A549 (cell line): ENCODE data around the gene CIDEB. TPM values are rescaled to one million over a fixed set of nuclear protein-coding genes. Genes with fewer than 3 reads are reported as not detected.

Source experiments
- ATAC-seq, 2 experiments: fragments of 200-7000 bp in 1 of 2; fragments of >200 bp in 1 of 2; cut with Nextera tagmentation in 1 of 2; cut with Tn5 transposase in 1 of 2; 3 replicates each; pipeline versions ENCODE4 v1.8.0 to v1.9.1; 2018 to 2020; ENCODE audit warnings: mild to moderate bottlenecking in 1 of 2, moderate library complexity in 1 of 2
- CTCF ChIA-PET: fragments of 300-600 bp; sonication (Branson Sonifier 250); formaldehyde crosslinking; extraction: SDS; loops from one replicate; lab custom pipeline; 2021; ENCODE audit warnings: antibody characterized with exemption, inconsistent platforms; lab: Yijun Ruan, JAX
- POLR2A ChIA-PET: fragments of 350-600 bp; formaldehyde crosslinking; extraction: SDS; loops from one replicate; lab custom pipeline; 2021; ENCODE audit warnings: antibody characterized with exemption, inconsistent platforms; lab: Yijun Ruan, JAX
- DNase-seq, 2 experiments: peaks; one replicate each; pipeline versions ENCODE4 v3.0.0 to v3.0.0-alpha.2; 2011 to 2016; ENCODE audit warnings: low read depth in 1 of 2, low spot score in 1 of 2
- FAIRE-seq: peaks from 2 replicates; lab custom pipeline; 2011; peaks lifted over from hg19 to GRCh38; lab: Jason Lieb, UNC
- H3K27ac ChIP-seq, 2 experiments: fragments of >200 bp; sonication (Bioruptor Twin); formaldehyde crosslinking; 3 replicates each; pipeline ENCODE4 v1.5.1; 2016 to 2017
- H3K4me1 ChIP-seq: fragments of >200 bp; sonication (Bioruptor Twin); formaldehyde crosslinking; 3 replicates; pipeline ENCODE4 v1.6.1; 2016
- H3K4me2 ChIP-seq: fragments of >200 bp; sonication (Bioruptor Twin); formaldehyde crosslinking; 3 replicates; pipeline ENCODE4 v1.6.1; 2016
- H3K4me3 ChIP-seq: fragments of >200 bp; sonication (Bioruptor Twin); formaldehyde crosslinking; 3 replicates; pipeline ENCODE4 v1.5.1; 2016
- H3K9me3 ChIP-seq: fragments of >200 bp; sonication (Bioruptor Twin); formaldehyde crosslinking; 3 replicates; pipeline ENCODE4 v1.6.1; 2016
- CBX2 ChIP-seq: fragments of 200-600 bp; sonication (generic); IDR thresholded peaks from 2 replicates; pipeline ENCODE4 v1.6.1; 2016; ENCODE audit warnings: low read depth, mild to moderate bottlenecking, borderline replicate concordance
- FOXS1 ChIP-seq: fragments of 250-450 bp; sonication (Bioruptor Pico); IDR thresholded peaks from 2 replicates; pipeline ENCODE4 v1.5.0; 2020; ENCODE audit warnings: mild to moderate bottlenecking, moderate library complexity
- GATA3 ChIP-seq: IDR thresholded peaks from 2 replicates; pipeline ENCODE4 v1.6.1; 2012; ENCODE audit warnings: borderline replicate concordance
- HEYL ChIP-seq: fragments of 250-450 bp; sonication (Bioruptor Pico); IDR thresholded peaks from 2 replicates; pipeline ENCODE4 v1.8.0; 2021; ENCODE audit warnings: mild to moderate bottlenecking, moderate library complexity
- HOXA7 ChIP-seq: fragments of 250-450 bp; sonication (Bioruptor Pico); IDR thresholded peaks from 2 replicates; pipeline ENCODE4 v1.5.0; 2020; ENCODE audit warnings: mild to moderate bottlenecking, moderate library complexity
- JUN ChIP-seq, 2 experiments: fragments of >200 bp; sonication (Bioruptor Twin); formaldehyde crosslinking; IDR thresholded peaks; 2 replicates in 1 of 2; 3 replicates in 1 of 2; pipeline ENCODE4 v1.6.1; 2016 to 2017
- JUNB ChIP-seq: fragments of >200 bp; sonication (Bioruptor Twin); formaldehyde crosslinking; IDR thresholded peaks from 2 replicates; pipeline ENCODE4 v1.6.1; 2016
- MAFK ChIP-seq: fragments of 450-650 bp; IDR thresholded peaks from 2 replicates; pipeline ENCODE4 v1.6.1; 2014; ENCODE audit not compliant: partially characterized antibody
- MYC ChIP-seq: IDR thresholded peaks from 2 replicates; pipeline ENCODE4 v1.6.1; 2012; ENCODE audit warnings: mild to moderate bottlenecking, inconsistent platforms, low read length, improper control_type of control experiment, borderline replicate concordance
- NPAS2 ChIP-seq: fragments of 250-450 bp; sonication (Bioruptor Pico); IDR thresholded peaks from 2 replicates; pipeline ENCODE4 v1.8.0; 2022; ENCODE audit warnings: mild to moderate bottlenecking, moderate library complexity, borderline replicate concordance
- NR3C1 ChIP-seq: fragments of >200 bp; sonication (Bioruptor Twin); formaldehyde crosslinking; IDR thresholded peaks from 3 replicates; pipeline ENCODE4 v1.6.1; 2017
- POLR2A ChIP-seq: IDR thresholded peaks from 2 replicates; pipeline ENCODE4 v1.6.1; 2012; ENCODE audit warnings: mild to moderate bottlenecking, low read length
- RAD21 ChIP-seq, 2 experiments: fragments of >200 bp in 1 of 2; sonication (Bioruptor Twin) in 1 of 2; formaldehyde crosslinking in 1 of 2; IDR thresholded peaks in 1 of 2; conservative IDR thresholded peaks in 1 of 2; 2 replicates in 1 of 2; 3 replicates in 1 of 2; pipeline ENCODE4 v1.6.1; 2012 to 2018; ENCODE audit warnings: inconsistent platforms in 1 of 2
- RFX5 ChIP-seq: fragments of 450-650 bp; IDR thresholded peaks from 2 replicates; pipeline ENCODE4 v1.7.1; 2014; ENCODE audit warnings: antibody characterized with exemption, mild to moderate bottlenecking, moderate library complexity
- TFCP2L1 ChIP-seq: fragments of 250-450 bp; sonication (Bioruptor Pico); IDR thresholded peaks from 2 replicates; pipeline ENCODE4 v1.5.0; 2021; ENCODE audit warnings: mild to moderate bottlenecking
- ZNF302 ChIP-seq: fragments of 250-450 bp; sonication (Bioruptor Pico); IDR thresholded peaks from 2 replicates; pipeline ENCODE4 v1.9.0; 2021; ENCODE audit warnings: inconsistent platforms, mild to moderate bottlenecking, moderate library complexity
- ZSCAN20 ChIP-seq: fragments of 250-450 bp; sonication (Bioruptor Pico); IDR thresholded peaks from 2 replicates; pipeline ENCODE4 v1.8.0; 2022; ENCODE audit warnings: mild to moderate bottlenecking, moderate library complexity
- WGBS: methylation state at CpG from one replicate; pipeline ENCODE4 v1.1.6; 2017; ENCODE audit errors: missing lambda C conversion rate; 5-methylcytosine and 5-hydroxymethylcytosine counted together
- polyA plus RNA-seq, 4 experiments: library from polyadenylated mRNA; depleted of rRNA in 3 of 4; stranded (reverse); fragments of >200 nt; fragmentation: RNase III in 1 of 4; extraction: RNeasy Plus Mini Kit Qiagen cat#74134 plus additional on column Dnase treatment in 1 of 4; gene quantifications; 2 replicates in 3 of 4; 3 replicates in 1 of 4; pipeline ENCODE4 v1.2.3, GENCODE V29; 2011 to 2017
- TF ChIP-seq, protein P1 (sequence below): fragments of >200 bp; sonication (Bioruptor Twin); formaldehyde crosslinking; IDR thresholded peaks from 3 replicates; pipeline ENCODE4 v1.5.1; 2016
- TF ChIP-seq, protein P2 (sequence below): fragments of 450-650 bp; IDR thresholded peaks from 2 replicates; pipeline ENCODE4 v1.6.1; 2014; ENCODE audit warnings: antibody characterized with exemption
- TF ChIP-seq, protein P3 (sequence below): fragments of 250-450 bp; sonication (Bioruptor Pico); IDR thresholded peaks from 2 replicates; pipeline ENCODE4 v1.5.0; 2021; ENCODE audit warnings: mild to moderate bottlenecking, moderate library complexity, borderline replicate concordance
- TF ChIP-seq, protein P4 (sequence below): fragments of 200-600 bp; sonication (generic); IDR thresholded peaks from 2 replicates; pipeline ENCODE4 v1.6.1; 2016; ENCODE audit warnings: antibody characterized with exemption, mild to moderate bottlenecking, moderate library complexity

CIDEB gene
- polyA plus RNA-seq, 2 of the 4 experiments (the other 2 are of a cell fraction) = 0.31 to 0.79 TPM

DNA sequence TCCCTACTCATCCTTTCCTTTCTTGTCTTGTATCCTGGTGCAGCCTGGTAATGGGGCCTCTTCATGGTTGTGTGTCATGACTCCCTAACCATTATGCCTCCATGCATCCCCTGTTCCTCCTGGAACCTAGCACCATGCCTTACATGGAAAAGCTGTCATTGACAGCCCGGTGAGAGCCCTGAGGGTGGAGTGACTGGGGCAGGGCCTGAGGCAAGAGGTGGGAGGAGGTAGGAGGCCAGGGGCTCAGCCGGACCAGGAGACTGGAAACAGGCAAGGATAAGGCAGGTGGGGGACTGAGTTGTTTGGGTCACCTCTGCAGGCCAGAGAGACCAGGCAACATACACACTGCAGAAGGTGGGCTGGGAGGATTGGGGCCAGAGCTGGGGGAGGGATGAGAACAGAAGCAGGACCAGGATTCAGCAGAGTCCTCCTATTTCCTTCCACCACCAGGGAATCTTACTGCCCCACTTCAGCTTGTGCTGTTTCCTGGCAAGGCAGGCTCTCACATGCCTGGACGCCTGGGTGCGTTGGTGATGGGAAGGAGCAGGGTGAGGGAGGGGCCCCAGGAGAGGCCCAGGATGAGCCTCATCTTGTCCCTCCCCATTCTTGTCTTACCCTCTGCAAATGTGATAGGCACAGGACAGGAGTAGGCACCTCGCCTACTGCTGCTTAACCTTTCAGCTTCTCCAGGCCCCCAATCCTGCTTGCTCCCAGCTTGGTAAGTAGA lies 1.9 kb upstream of the CIDEB start, which contains the start of gene LTB4R2:
LTB4R2 (plus strand) TSS at position 603 of the 727 bp plus-strand sequence. CDS start 525 bp downstream, outside the sequence.
- no peaks in the 10 kb centered on the region for H3K9me3 ChIP-seq
- ATAC-seq (no peak), FAIRE-seq (no peak), DNase-seq (no peak)
- H3K4me1 ChIP-seq = peaks cover 16% of the 10 kb centered on the region
- 90% methylated on average over 5 of the region's 5 CpGs for WGBS
- no peak within 1 kb of the TSS for H3K4me2 ChIP-seq
- no peak within 1 kb of the TSS for H3K4me3 ChIP-seq
- CTCF ChIA-PET = interaction anchor here (1.3 to 46.6 kb wide), 8 partner anchors 11 to 120 kb away, joined by 3 to 1142 read pairs (median 130); partner anchors contain the start of genes ADCY4, CBLN3, DHRS1 and KHNYN
- POLR2A ChIA-PET = no interaction called here
- no peak within 1 kb of the TSS for H3K27ac ChIP-seq
- TF ChIP-seq MAFK (no peak), POLR2A (no peak), NR3C1 (no peak)
- TF ChIP-seq, all 56 proteins: peak for 0

DNA sequence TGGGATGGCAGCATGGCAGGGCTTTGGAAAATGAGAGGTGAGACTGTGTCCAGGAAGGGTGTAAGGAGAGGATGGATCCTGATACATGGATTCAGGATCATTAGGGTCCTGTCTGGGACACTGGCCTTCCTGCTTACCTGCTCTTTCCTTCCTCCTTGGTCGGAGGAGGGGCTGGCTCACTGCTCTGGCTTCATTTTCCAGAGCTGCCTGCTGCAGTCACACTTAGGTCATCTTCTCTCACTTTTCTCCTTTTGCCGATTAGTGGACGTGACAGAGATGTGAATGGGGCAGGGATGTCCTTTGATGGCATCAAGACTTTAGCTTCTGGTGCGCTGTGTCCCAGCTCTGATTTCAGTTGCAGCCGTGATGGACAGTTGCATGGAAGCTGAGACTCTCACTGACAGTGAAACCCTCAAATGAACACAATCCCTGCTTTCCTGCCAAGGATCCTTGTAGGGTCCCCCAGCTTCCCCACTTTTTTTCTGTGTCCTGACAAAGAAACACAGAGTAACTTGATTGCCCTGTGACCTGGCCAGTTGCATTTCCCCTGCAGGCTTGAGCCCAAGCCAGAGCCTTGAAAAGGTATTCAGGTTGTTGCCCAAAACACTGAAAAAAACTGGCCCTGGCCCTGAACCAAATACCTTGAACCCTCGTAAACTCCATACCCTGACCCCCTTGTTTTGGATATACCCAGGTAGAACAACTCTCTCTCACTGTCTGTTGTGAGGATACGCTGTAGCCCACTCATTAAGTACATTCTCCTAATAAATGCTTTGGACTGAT lies 756 bp upstream of the CIDEB start:
- ChIA-PET POLR2A (interaction anchor here (0.6 to 3.4 kb wide), 8 partner anchors 9 to 194 kb away, joined by 3 to 23 read pairs (median 7); partner anchors contain the start of genes CBLN3, CHMP4A, DCAF11 and DHRS1), CTCF (interaction anchor here (0.7 to 46.6 kb wide), 22 partner anchors 10 to 200 kb away, joined by 3 to 1142 read pairs (median 6); partner anchors contain the start of genes ADCY4, CBLN3, DHRS1 and EMC9)
- no peak for FAIRE-seq
- Histone ChIP-seq H3K27ac (peak overlapping the region; percentile 29 to 75; a peak in 4 of 6 replicates), H3K4me1 (peaks cover 16% of the 10 kb centered on the region), H3K9me3 (no peaks in the 10 kb centered on the region), H3K4me3 (no peak overlapping the region), H3K4me2 (peak overlapping the region; percentile 55)
- TF ChIP-seq, protein P1, sequence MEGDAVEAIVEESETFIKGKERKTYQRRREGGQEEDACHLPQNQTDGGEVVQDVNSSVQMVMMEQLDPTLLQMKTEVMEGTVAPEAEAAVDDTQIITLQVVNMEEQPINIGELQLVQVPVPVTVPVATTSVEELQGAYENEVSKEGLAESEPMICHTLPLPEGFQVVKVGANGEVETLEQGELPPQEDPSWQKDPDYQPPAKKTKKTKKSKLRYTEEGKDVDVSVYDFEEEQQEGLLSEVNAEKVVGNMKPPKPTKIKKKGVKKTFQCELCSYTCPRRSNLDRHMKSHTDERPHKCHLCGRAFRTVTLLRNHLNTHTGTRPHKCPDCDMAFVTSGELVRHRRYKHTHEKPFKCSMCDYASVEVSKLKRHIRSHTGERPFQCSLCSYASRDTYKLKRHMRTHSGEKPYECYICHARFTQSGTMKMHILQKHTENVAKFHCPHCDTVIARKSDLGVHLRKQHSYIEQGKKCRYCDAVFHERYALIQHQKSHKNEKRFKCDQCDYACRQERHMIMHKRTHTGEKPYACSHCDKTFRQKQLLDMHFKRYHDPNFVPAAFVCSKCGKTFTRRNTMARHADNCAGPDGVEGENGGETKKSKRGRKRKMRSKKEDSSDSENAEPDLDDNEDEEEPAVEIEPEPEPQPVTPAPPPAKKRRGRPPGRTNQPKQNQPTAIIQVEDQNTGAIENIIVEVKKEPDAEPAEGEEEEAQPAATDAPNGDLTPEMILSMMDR = peak; percentile 27; the same call in 1 of the 3 replicates
- TF ChIP-seq JUN (IDR thresholded peaks at IDR 0.05) (no peak), RFX5 (no peak)
- WGBS = 63% methylated on average over 7 of the region's 7 CpGs
- ATAC-seq = peak; percentile 3 to 38; a peak in 3 of 6 replicates
- no peak for DNase-seq

DNA sequence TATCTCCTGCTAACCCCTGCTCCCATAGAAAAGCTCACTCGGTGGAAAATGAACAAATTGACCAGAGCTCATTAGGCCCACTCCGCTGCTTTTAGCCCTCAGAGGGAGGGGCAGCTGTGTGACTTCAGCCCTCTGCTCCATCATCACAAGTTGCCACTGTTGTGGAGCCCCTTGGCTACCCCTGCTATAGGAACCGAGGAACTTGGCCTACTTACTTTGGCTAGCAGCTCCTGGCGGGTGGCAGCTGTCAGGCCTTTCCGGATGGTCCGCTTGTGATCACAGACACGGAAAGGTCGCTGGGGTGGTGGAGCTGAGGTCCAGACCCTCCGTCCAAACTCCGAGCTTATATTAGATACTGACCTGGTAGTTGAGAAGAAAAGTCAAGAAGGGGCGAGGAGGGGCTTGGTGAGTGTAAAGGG lies 612 bp downstream of the CIDEB start:
- no peak for DNase-seq
- peak overlapping the region; percentile 43 to 75; a peak in 3 of 6 replicates for H3K27ac ChIP-seq
- peak overlapping the region; percentile 55 for H3K4me2 ChIP-seq
- no peak for ATAC-seq
- H3K4me3 ChIP-seq = no peak overlapping the region
- no peak for FAIRE-seq
- ChIA-PET CTCF (interaction anchor here (1.0 to 46.6 kb wide), 19 partner anchors 9 to 777 kb away, joined by 3 to 1142 read pairs (median 6); partner anchors contain the start of genes ADCY4, CBLN3, DHRS1 and EMC9), POLR2A (interaction anchor here (1.6 to 3.4 kb wide), 2 partner anchors 36 to 65 kb away, joined by 13 to 23 read pairs; partner anchors contain the start of genes RABGGTA and TINF2)
- TF ChIP-seq TFCP2L1 (CRISPR knock-in tag) (no peak), GATA3 (no peak), FOXS1 (CRISPR knock-in tag) (no peak), HEYL (no peak), JUNB (no peak), HOXA7 (CRISPR knock-in tag) (no peak), POLR2A (no peak), ZNF302 (CRISPR knock-in tag) (no peak), MYC (no peak), ZSCAN20 (CRISPR knock-in tag) (no peak), RAD21 (conservative IDR thresholded peaks at IDR 0.05 in 1 of 2, IDR thresholded peaks at IDR 0.05 in 1 of 2) (no peak), CBX2 (no peak), NPAS2 (CRISPR knock-in tag) (no peak)
- TF ChIP-seq, protein P2, sequence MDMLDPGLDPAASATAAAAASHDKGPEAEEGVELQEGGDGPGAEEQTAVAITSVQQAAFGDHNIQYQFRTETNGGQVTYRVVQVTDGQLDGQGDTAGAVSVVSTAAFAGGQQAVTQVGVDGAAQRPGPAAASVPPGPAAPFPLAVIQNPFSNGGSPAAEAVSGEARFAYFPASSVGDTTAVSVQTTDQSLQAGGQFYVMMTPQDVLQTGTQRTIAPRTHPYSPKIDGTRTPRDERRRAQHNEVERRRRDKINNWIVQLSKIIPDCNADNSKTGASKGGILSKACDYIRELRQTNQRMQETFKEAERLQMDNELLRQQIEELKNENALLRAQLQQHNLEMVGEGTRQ = no peak
- TF ChIP-seq, protein P3, sequence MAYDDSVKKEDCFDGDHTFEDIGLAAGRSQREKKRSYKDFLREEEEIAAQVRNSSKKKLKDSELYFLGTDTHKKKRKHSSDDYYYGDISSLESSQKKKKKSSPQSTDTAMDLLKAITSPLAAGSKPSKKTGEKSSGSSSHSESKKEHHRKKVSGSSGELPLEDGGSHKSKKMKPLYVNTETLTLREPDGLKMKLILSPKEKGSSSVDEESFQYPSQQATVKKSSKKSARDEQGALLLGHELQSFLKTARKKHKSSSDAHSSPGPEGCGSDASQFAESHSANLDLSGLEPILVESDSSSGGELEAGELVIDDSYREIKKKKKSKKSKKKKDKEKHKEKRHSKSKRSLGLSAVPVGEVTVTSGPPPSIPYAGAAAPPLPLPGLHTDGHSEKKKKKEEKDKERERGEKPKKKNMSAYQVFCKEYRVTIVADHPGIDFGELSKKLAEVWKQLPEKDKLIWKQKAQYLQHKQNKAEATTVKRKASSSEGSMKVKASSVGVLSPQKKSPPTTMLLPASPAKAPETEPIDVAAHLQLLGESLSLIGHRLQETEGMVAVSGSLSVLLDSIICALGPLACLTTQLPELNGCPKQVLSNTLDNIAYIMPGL = no peak
- TF ChIP-seq, protein P4, sequence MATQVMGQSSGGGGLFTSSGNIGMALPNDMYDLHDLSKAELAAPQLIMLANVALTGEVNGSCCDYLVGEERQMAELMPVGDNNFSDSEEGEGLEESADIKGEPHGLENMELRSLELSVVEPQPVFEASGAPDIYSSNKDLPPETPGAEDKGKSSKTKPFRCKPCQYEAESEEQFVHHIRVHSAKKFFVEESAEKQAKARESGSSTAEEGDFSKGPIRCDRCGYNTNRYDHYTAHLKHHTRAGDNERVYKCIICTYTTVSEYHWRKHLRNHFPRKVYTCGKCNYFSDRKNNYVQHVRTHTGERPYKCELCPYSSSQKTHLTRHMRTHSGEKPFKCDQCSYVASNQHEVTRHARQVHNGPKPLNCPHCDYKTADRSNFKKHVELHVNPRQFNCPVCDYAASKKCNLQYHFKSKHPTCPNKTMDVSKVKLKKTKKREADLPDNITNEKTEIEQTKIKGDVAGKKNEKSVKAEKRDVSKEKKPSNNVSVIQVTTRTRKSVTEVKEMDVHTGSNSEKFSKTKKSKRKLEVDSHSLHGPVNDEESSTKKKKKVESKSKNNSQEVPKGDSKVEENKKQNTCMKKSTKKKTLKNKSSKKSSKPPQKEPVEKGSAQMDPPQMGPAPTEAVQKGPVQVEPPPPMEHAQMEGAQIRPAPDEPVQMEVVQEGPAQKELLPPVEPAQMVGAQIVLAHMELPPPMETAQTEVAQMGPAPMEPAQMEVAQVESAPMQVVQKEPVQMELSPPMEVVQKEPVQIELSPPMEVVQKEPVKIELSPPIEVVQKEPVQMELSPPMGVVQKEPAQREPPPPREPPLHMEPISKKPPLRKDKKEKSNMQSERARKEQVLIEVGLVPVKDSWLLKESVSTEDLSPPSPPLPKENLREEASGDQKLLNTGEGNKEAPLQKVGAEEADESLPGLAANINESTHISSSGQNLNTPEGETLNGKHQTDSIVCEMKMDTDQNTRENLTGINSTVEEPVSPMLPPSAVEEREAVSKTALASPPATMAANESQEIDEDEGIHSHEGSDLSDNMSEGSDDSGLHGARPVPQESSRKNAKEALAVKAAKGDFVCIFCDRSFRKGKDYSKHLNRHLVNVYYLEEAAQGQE = no peak
- H3K4me1 ChIP-seq = peaks cover 16% of the 10 kb centered on the region
- H3K9me3 ChIP-seq = no peaks in the 10 kb centered on the region
- 92% methylated on average over 10 of the region's 11 CpGs for WGBS
